NK-92 treated with Interleukin-12 subunit alpha and Interleukin-12 subunit beta, amount 100 ng/mL, for 24 hours (cell line): ENCODE measurements around the gene OTUD5.
"Not testable (repeated sequence)": the region's sequence is repeated elsewhere in the genome, so short reads cannot be mapped to it uniquely, and the experiment has no call there.

Experiments
- DNase-seq: peaks from one replicate; lab custom pipeline; 2025; lab: John Stamatoyannopoulos, UW

The OTUD5 gene, protein sequence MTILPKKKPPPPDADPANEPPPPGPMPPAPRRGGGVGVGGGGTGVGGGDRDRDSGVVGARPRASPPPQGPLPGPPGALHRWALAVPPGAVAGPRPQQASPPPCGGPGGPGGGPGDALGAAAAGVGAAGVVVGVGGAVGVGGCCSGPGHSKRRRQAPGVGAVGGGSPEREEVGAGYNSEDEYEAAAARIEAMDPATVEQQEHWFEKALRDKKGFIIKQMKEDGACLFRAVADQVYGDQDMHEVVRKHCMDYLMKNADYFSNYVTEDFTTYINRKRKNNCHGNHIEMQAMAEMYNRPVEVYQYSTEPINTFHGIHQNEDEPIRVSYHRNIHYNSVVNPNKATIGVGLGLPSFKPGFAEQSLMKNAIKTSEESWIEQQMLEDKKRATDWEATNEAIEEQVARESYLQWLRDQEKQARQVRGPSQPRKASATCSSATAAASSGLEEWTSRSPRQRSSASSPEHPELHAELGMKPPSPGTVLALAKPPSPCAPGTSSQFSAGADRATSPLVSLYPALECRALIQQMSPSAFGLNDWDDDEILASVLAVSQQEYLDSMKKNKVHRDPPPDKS

DNA sequence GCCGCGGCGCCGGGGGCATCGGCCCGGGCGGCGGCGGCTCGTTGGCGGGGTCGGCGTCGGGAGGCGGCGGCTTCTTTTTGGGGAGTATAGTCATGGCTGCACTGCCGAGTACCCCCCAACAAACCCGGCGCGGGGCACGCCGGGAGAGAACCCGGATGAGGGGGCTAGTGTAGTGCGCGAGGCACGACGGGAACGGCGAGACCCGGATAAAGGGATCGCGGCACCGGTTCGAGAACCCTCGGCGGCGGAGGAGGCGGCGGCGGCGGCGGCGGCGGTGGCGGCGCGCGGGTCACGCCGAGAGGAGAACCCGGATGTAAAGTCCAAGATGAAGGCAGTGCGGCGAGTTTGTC, at the start of gene OTUD5:
Gene OTUD5 (minus strand): TSS at position 131 of the 350 bp plus-strand sequence. CDS start 37 bp downstream, at position 94.
- peak; percentile 67 for DNase-seq

DNA sequence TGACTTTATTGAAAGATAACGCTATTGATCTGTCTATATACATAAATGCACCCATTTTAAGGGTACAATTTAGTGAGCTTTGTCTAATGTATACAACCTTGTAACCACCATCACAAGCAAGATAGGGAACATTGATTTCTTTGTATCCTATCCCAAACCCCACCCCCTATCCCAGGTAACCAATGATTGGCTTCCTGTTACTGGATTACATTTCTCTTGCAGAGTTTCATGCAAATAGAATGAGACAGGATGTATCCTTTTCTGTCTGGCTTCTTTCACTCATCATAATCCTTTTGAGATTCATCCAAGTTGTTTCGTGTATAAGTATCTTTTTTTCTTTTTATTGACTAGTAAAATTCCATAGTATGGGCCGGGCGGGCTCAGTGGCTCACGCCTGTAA, 46.3 kb upstream of the OTUD5 start:
- DNase-seq, result no peak

DNA sequence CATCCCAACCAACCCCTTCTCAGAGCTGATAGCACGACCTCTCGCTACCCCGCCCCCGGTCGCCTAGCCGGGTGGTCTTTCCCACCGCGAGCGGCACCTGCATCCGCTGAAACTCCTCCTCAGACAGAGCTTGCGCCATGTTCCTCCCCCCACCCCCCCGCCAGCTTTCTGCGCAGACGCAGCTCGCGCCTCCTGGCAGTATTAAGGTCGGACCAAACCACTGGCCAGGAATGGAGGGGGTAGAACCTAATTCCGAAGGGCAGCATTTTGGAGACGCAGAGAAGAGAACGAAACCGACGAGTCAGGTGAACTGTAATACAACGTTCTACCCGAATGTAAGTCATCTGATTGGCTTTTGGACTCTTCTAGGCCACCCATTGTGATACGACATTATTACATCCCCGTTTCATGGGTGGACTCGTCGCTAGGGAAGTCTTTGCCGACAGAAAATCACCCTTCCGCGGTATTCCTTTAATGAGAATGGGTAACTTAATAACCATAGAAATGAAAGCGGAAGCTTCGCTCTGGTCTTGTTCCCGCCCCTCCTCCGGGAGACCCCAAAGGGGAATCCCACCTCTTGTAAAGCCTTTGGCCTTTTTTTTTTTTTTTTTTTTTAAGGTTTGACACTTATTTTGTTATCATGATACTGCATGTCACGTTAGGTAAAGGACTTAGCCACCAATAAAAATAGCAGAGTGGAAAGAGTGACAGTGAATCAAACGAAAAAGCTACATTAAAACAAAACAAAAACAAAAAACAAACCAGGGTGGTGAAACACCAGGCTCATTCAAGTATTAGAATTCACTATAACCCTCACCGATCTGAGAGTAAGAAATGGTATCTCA, 44.9 kb upstream of the OTUD5 start, which contains the start of gene GRIPAP1:
Gene GRIPAP1 (minus strand): TSS at position 174 of the 845 bp plus-strand sequence. CDS start 35 bp downstream, at position 139.
- DNase-seq, result peak; percentile 73

DNA sequence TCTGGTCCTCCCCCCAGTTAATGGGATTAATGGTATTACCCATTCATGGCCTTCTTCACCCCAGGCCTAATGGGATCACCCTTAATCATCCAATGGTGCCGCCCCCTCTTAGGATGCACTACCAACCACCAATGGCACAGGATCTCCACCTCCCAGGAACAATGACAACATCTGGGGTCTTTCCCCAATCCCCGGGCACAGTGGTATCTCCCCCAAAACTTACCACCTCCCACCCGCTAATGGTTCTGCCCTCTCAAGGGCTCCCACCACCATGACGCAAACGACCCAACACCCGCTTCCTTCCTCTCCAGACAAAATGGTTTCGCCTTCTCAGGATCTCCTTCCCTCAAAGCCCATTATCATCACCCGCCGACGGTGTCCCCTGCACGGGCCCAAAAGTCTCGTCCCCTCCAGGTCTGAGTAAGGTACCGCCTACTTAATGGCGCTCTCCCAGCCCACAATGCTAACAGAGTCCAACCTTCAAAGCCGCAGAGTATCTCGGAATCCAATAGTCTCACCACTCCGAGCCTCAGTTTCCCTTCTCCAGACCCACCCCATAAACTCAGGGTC, 44.2 kb upstream of the OTUD5 start:
- peak; percentile 26 for DNase-seq

DNA sequence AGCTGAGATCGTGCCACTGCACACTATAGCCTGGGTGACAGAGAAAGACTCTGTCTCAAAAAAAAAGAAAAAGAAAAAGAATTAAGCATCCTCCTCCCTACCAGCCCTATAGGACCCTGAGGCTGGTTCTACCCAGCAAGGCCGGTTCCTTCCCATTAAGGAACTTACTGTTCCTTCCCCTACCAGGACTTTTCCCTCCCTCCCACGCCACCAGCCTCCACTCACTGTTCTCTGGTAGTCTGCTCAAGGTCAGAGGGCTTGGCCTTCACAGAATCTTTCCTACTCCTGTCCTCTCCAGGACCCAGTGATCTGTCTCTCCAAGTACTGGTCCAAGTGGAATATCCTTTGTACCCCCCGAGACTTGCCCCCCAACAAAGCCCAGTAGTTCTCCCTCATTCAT, 43.2 kb upstream of the OTUD5 start:
- no peak for DNase-seq

DNA sequence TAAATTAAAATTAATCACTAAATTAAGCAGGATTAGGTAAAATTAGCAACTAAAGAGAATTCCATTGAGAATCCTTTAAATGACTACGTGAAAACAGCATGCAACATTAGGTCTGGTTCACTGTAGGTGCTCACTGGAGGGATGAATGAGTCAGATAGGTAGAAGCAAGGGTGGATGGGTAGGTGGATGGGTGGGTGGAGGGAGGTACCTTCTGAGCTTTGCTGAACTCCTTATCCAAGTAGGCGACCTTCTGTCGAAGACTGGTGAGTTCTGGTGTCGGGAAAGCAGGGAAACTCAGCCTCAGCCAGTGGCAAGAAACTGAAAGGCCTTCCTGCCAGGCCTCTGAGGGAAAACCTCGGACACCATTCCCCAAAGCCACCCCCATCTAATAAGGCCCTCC, 41.6 kb upstream of the OTUD5 start:
- DNase-seq, result no peak

DNA sequence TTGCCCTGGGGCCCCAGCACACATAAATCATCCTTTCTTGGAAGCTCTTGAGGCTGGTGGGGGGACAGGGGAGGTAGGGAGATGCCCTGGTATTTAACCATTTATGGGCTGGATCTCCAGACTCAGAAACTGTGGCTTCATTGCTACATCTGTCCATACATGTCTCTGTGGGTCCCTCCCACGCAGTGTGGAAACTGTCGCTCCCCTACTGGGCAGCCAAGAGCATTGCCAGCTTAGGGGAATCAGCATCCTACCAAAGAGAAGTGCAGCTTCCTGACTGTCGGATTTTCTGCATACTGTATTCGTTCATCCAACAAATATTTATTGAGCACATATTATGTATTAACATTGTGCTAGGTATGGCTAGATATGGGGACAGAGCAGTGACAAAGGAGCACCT, 41.0 kb upstream of the OTUD5 start:
- DNase-seq, result no peak

DNA sequence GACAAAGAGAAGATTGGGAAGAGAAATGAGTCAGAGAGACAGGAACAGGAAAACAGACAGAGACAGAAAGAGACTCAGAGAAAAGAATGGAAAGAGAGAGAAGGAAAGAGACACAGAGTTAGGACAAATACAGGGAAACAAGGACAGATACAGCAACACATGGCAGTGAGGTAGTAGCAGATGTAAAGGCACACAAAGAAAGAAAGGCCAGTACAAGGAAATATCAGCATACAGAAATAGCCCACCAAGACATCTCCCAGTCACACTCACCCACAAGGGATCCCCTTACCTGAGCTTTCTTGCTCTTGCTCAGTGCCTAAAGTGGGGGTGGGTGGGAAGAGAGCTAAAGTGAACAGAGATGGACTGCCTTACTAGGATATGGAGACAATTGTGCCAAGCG, 40.5 kb upstream of the OTUD5 start:
- no peak for DNase-seq

DNA sequence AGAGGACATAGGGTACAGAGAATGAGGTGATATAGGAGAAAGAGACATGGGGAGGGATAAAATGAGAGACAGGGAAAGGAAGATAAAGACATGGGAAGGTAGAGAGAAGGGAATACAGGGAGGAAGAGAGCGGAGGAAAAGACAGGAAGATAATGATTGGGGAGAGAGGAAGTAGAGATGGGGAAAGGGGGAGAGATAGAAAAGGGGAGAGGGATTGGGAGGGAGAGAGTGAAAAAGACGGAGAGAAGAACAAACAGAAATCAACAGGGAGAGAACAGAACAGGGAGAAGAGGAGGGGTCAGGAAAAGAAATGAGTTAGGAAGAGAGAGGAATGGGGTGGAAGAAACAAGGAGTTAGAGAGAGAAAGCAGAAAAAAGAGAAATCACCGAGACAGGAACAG, 40.0 kb upstream of the OTUD5 start:
- DNase-seq, result no peak

DNA sequence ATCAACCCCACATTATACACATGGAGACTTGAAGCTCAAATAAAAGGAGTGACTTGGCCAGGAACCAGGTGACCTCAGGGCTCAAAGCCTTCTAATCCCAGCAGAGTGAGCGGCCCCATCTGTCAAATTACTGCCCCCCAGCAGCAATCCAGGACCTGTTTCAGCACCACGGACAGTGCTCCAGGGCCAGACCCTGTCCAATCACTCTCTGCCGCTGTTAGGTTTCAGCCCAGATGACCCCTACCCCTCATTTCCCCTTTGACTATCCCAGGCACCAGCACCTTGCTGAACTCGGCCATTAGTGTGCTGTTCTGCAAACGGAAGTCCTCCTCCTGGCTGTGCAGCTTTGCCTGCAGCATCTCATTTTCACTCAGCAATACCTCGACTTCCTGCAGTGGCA, 39.6 kb upstream of the OTUD5 start:
- no peak for DNase-seq

DNA sequence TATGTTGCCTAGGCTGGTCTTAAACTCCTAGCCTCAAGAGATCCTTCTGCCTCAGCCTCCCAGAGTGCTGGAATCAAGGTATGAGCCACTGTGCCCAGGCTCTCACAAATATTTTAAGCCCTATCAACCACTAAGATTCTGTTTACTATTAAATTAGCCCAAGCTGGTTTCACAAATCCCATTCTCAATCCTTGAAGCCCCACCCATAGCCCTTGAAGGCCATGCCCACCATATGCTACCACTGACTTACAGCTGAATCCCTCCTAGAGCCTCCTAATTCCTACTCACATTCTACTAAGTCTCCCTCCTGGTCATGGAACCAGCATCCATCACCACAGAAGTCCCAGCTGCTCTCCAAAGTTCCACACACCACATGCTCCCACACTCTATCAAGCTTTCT, 34.9 kb upstream of the OTUD5 start:
- no peak for DNase-seq

DNA sequence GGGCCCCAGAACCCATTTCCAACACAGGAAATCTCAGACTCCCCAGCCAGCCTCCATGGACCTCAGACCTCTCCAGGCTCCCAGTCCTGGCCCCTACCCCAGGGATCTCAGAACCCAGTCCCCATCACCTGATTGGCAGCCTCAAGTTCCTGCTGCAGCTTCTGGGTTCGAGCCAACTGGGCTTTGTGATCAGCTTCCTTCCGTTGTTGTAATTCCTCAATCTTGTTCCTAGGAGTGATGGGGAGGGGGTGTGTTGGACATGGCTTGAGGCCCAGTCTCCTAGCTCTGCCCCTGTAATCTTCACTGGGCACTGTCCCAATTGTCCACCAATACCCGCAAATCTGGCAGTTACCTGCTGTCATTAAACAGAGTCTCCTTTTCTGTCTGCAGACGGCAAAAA, 32.1 kb upstream of the OTUD5 start:
- DNase-seq, result no peak

DNA sequence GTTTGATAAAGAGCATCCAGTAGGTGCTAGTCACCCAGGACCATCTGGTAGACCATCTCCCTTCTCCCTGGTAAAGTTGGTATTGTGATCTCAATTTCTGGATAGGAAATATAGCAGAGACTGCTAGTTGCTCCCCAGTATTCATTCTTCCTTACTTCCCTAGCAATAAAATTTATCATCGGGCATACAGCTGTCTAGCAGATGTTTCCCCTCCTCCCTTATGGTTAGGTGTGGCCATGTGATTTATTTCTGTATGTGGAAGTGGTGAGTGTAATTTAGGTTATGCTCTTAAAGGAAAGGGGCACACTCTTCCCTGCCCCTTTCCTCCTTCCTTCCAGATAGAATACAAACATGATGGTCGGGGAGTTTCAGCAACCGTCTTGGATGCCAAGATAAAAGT, 26.5 kb upstream of the OTUD5 start:
- DNase-seq, result no peak

DNA sequence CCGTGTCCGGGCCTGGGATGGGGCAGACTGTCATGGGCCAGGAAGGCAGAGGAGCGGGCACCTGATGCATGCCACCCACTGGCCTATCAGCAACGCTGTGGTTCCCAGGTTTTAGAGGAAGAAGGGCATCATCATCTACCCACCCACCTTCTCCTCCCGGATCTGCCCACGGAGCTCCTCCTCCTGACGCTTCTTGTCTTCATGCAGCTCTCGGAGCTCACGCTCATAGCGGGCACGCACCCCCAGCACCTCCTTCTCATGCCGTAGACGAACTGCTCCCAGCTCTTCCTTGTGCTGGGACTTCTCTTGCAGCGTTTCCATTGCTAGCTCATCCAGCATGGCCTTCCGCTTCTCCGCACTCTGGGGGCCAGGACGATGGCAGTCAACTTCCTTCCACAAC, 25.7 kb upstream of the OTUD5 start:
- no peak for DNase-seq

DNA sequence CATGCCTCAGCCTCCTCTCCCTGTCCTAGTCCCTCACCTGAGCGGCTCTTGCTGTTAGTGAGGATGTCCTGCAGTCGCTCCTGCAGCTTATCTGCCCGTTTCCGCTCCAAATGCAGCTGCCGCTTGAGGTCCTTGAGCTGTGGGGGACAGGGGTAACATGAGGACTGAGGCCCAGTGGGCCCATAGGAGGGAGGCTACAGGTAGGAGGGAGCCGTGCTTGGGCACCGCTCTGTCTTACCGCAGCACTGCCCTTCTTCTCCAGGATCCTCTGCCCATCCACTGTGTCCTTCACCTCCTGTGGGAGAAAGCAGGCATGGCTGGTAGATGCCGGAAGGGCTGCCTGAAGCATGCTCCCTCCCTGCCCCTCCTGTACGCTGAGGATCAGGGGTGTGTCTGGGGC, 23.8 kb upstream of the OTUD5 start:
- no peak for DNase-seq

DNA sequence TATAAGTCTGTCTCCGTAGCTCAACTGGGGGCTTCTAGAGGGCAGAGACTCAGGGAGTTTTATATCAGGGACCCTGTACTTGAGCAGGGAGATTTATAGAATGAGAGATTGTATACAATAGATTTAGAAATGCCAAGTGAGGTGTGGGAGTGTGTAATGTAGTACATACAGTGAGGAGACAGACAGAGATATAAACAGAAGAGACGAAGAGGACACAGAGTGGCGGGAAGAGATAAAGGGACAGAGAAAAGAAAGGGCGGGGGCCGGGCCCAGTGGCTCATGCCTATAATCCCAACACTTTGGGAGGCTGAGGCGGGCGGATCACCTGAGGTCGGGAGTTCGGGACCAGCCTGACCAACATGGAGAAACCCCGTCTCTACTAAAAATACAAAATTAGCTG, 22.9 kb upstream of the OTUD5 start:
- not testable (repeated sequence) for DNase-seq

DNA sequence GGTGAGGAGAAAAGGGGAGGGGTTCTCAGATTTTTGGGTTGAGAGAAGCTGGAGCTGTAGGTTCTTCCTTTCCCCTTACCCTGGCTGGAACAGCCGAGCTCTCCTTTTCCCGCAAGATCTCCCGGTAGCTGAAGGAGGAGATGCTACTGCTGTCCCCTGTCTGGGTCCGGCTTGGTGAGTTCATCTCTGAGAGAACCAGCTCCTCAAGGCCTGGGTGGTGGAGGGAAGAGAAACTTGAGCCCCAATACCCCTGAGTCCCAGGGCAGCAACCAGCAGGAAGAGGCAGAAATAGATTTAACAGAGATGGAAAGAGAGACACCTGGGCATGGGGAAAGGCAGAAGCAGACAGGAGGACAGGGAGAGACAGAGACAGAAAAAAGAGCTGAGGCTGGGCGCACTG, 20.8 kb upstream of the OTUD5 start:
- no peak for DNase-seq

DNA sequence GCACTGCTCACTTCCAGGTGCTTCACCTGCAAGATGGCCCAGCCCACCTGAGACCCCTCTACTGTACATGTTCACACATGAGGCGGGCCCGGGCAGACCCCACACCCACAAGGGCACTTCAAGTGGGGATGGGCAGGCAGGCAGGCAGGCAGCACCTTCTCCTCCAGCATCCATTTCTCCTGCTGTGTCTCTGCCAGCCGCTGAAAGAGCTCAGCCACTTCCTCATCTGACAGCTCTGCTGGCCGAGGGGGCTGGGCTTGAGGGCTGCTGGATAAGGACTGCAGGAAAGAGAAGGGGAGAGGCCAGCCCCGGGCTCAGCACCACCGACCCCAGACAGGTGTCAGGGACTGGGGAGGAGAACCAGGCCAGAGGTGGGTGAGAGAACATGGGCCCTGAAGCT, 18.7 kb upstream of the OTUD5 start:
- no peak for DNase-seq

DNA sequence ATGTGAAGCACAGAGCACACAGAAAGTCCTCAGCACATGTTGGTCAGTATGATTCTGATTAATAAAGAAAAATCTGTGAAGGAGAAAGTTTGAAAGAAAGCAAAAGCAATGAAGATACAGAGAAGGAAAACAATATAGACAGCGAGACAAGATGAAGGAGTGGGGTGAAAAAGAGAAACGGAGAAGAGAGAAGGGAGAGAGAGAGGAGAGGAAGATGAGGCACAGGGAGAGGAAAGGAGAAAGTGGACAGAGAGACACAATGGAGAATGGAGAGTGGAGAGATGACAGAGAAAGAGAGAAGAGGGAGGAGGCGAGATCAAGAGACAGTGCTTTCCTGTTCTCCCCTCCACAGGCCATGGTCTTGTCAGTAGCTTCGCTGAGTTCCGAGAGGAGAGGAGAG, 18.1 kb upstream of the OTUD5 start:
- no peak for DNase-seq

DNA sequence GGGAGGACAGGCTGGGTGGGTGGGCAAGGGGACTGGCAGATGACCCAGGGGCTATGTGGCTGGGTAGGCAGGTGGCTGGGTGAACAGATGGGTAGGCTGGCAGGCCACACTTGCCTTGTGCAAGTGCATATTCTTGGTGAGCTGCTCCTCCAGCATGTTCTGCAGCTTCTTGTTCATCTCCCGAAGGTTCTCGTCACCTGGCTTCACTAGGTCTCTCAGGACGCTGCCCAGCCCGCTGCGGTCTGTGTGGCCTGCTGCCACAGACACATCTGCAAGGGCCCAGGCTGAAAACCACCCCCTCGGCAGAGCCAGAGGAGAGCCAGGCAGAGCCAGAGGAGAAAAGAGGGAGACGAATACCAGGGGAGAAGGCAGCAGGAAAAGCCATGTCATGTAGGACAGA, 17.6 kb upstream of the OTUD5 start:
- DNase-seq, result no peak

DNA sequence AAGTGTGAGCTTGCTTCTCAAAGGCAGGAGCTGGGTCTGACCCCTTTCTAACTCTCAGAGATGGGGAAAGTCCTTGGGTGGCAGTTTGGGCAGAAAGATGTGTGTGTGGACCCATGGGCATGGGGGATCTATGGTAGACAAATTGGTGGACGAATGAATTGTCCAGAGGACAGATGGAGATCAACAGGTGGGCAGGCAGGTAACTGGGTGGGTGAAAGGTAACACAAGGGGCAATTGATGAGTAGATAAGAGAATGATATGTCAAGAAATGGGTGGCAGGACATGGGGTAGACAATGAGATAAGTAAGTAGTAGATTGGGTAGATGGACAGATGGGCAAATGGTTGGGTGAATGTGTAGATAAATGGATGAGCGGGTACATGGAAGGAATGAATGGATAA, 17.2 kb upstream of the OTUD5 start:
- no peak for DNase-seq

DNA sequence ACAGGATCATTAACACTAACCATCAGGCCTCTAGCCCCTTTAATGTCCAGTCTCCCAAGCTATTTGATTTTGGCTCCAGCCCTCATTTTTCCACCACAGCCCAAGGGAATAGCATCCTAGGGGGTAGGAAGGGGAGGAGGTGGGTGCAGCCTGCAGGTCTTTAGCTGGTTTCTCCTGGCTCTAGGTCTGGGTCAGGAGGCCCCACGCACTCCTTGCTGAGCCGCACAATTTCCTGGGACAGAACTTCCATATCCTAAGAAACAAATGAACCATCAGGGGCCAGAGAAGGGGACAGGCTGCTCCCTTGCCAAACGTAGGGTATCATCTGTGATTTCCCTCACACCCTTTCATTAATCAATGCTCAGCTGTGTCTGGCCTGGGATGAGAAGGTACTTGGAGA, 16.6 kb upstream of the OTUD5 start:
- DNase-seq, result no peak
